H9 (cell line): ENCODE results near the gene ATG7. TPM values are rescaled to one million over a fixed set of nuclear protein-coding genes. Genes with fewer than 3 reads are reported as not detected.

Source experiments
- DNase-seq: peaks from one replicate; pipeline ENCODE4 v3.0.0-alpha.2; 2017
- H2AFZ ChIP-seq: one replicate; pipeline ENCODE4 v1.6.1; 2013; ENCODE audit warnings: mild to moderate bottlenecking, low read length, control low read depth, moderate library complexity
- H2AK5ac ChIP-seq: 2 replicates; pipeline ENCODE4 v1.6.1; 2013; ENCODE audit warnings: low read length, control low read depth, mixed read lengths; ENCODE audit not compliant: insufficient read length
- H2BK120ac ChIP-seq: one replicate; pipeline ENCODE4 v1.6.1; 2013; ENCODE audit warnings: low read depth, mild to moderate bottlenecking, low read length, control low read depth, inconsistent platforms; ENCODE audit not compliant: poor library complexity, severe bottlenecking
- H2BK12ac ChIP-seq: 2 replicates; pipeline ENCODE4 v1.6.1; 2013; ENCODE audit warnings: low read length, control low read depth, mixed read lengths, low read depth; ENCODE audit not compliant: insufficient read length
- H2BK15ac ChIP-seq: 2 replicates; pipeline ENCODE4 v1.6.1; 2013; ENCODE audit warnings: low read depth, low read length, control low read depth
- H2BK20ac ChIP-seq: one replicate; pipeline ENCODE4 v1.6.1; 2013; ENCODE audit warnings: low read depth, mild to moderate bottlenecking, low read length, control low read depth, inconsistent platforms; ENCODE audit not compliant: poor library complexity, severe bottlenecking
- H2BK5ac ChIP-seq: 2 replicates; pipeline ENCODE4 v1.6.1; 2013; ENCODE audit warnings: low read length, control low read depth, mixed read lengths; ENCODE audit not compliant: insufficient read length
- H3K14ac ChIP-seq: 2 replicates; pipeline ENCODE4 v1.6.1; 2013; ENCODE audit warnings: low read length, control low read depth; ENCODE audit not compliant: insufficient read depth
- H3K18ac ChIP-seq: 2 replicates; pipeline ENCODE4 v1.6.1; 2013; ENCODE audit warnings: low read depth, mild to moderate bottlenecking, mixed read lengths, low read length, control low read depth; ENCODE audit not compliant: insufficient read length
- H3K23ac ChIP-seq: 2 replicates; pipeline ENCODE4 v1.6.1; 2013; ENCODE audit warnings: low read length, control low read depth, mixed read lengths, low read depth; ENCODE audit not compliant: insufficient read length
- H3K23me2 ChIP-seq: 2 replicates; pipeline ENCODE4 v1.6.1; 2013; ENCODE audit warnings: low read depth, mild to moderate bottlenecking, mixed read lengths, low read length, control low read depth; ENCODE audit not compliant: insufficient read length, poor library complexity, severe bottlenecking
- H3K27ac ChIP-seq: 2 replicates; pipeline ENCODE4 v1.5.1; 2013; ENCODE audit warnings: low read length, control low read depth, mixed read lengths, low read depth; ENCODE audit not compliant: insufficient read length
- H3K27me3 ChIP-seq: 2 replicates; pipeline ENCODE4 v1.6.1; 2013; ENCODE audit warnings: low read length, control low read depth, inconsistent platforms; ENCODE audit not compliant: insufficient read depth
- H3K4ac ChIP-seq: 2 replicates; pipeline ENCODE4 v1.6.1; 2013; ENCODE audit warnings: low read depth, mild to moderate bottlenecking, control low read depth, inconsistent platforms, low read length, moderate library complexity
- H3K4me1 ChIP-seq: 2 replicates; pipeline ENCODE4 v1.6.1; 2013; ENCODE audit warnings: low read length, control low read depth, inconsistent platforms; ENCODE audit not compliant: insufficient read depth
- H3K4me2 ChIP-seq: 2 replicates; pipeline ENCODE4 v1.6.1; 2013; ENCODE audit warnings: low read length, control low read depth, mixed read lengths; ENCODE audit not compliant: insufficient read length, insufficient read depth
- H3K56ac ChIP-seq: 2 replicates; pipeline ENCODE4 v1.6.1; 2013; ENCODE audit warnings: low read depth, mild to moderate bottlenecking, mixed read lengths, low read length, control low read depth; ENCODE audit not compliant: insufficient read length
- H3K79me1 ChIP-seq: 2 replicates; pipeline ENCODE4 v1.6.1; 2013; ENCODE audit warnings: low read depth, mild to moderate bottlenecking, moderate library complexity, low read length, control low read depth, inconsistent platforms; ENCODE audit not compliant: insufficient read depth, poor library complexity, severe bottlenecking
- H3K79me2 ChIP-seq: 2 replicates; pipeline ENCODE4 v1.6.1; 2013; ENCODE audit warnings: low read length, control low read depth, inconsistent platforms; ENCODE audit not compliant: insufficient read depth
- H3K9ac ChIP-seq: 2 replicates; pipeline ENCODE4 v1.6.1; 2013; ENCODE audit warnings: low read length, control low read depth, mixed read lengths; ENCODE audit not compliant: insufficient read length; ENCODE audit errors: extremely low read depth
- H3K9me3 ChIP-seq: one replicate; pipeline ENCODE4 v1.6.1; 2013; ENCODE audit warnings: low read depth, low read length, inconsistent platforms; ENCODE audit not compliant: control insufficient read depth
- H3T11ph ChIP-seq: one replicate; pipeline ENCODE4 v1.6.1; 2013; ENCODE audit warnings: mild to moderate bottlenecking, low read length, control low read depth, inconsistent platforms
- H4K20me1 ChIP-seq: one replicate; pipeline ENCODE4 v1.6.1; 2013; ENCODE audit not compliant: control insufficient read depth, insufficient read length, insufficient read depth
- H4K5ac ChIP-seq: 2 replicates; pipeline ENCODE4 v1.6.1; 2013; ENCODE audit warnings: low read depth, mild to moderate bottlenecking, mixed read lengths, low read length, control low read depth; ENCODE audit not compliant: insufficient read length
- H4K8ac ChIP-seq: replicated peaks from 2 replicates; pipeline ENCODE4 v1.6.1; 2013; ENCODE audit warnings: low read length, control low read depth, mixed read lengths, low read depth; ENCODE audit not compliant: insufficient read length
- H4K91ac ChIP-seq: 2 replicates; pipeline ENCODE4 v1.6.1; 2013; ENCODE audit warnings: low read depth, mild to moderate bottlenecking, moderate library complexity, mixed read lengths, low read length, control low read depth; ENCODE audit not compliant: insufficient read length
- H3K27ac Mint-ChIP-seq, 3 experiments: 2 replicates in 2 of 3; 3 replicates in 1 of 3; pipeline ENCODE4 v1.8.0; 2020 to 2021; ENCODE audit warnings: mixed read lengths in 3 of 3, mild to moderate bottlenecking in 1 of 3, moderate library complexity in 1 of 3
- H3K27me3 Mint-ChIP-seq: 2 replicates; pipeline ENCODE4 v1.8.0; 2021; ENCODE audit warnings: low read depth, mild to moderate bottlenecking, moderate library complexity, mixed read lengths
- H3K36me3 Mint-ChIP-seq, 3 experiments: 2 replicates in 2 of 3; 3 replicates in 1 of 3; pipeline ENCODE4 v1.8.0; 2020 to 2021; ENCODE audit warnings: low read depth in 3 of 3, mixed read lengths in 3 of 3; ENCODE audit not compliant: insufficient read depth in 1 of 3
- H3K4me1 Mint-ChIP-seq, 2 experiments: 2 replicates each; pipeline ENCODE4 v1.8.0; 2020; ENCODE audit warnings: mixed read lengths in 2 of 2
- H3K4me3 Mint-ChIP-seq, 2 experiments: 2 replicates in 1 of 2; 3 replicates in 1 of 2; pipeline ENCODE4 v1.8.0; 2020 to 2021; ENCODE audit warnings: mild to moderate bottlenecking in 2 of 2, mixed read lengths in 2 of 2, moderate library complexity in 1 of 2
- H3K9me3 Mint-ChIP-seq, 2 experiments: 2 replicates in 1 of 2; 3 replicates in 1 of 2; pipeline ENCODE4 v1.8.0; 2020; ENCODE audit warnings: mild to moderate bottlenecking in 2 of 2, mixed read lengths in 2 of 2, moderate library complexity in 1 of 2
- CTCF ChIP-seq: fragments of 200-600 bp; sonication (generic); conservative IDR thresholded peaks from 3 replicates; pipeline ENCODE4 v1.8.0; 2021; ENCODE audit warnings: antibody characterized with exemption, mild to moderate bottlenecking
- WGBS: extraction: QIAGEN DNeasy Blood & Tissue Kit; methylation state at CpG from one replicate; pipeline ENCODE4 v1.1.7; 2013; ENCODE audit warnings: missing lambda C conversion rate, low lambda C conversion rate, mixed read lengths; ENCODE audit not compliant: insufficient read length; ENCODE audit errors: extremely low coverage; 5-methylcytosine and 5-hydroxymethylcytosine counted together
- total RNA-seq: library from RNA; stranded (reverse); gene quantifications from 2 replicates; pipeline ENCODE4 v1.2.1, GENCODE V29; 2021

Gene ATG7
- total RNA-seq, 1 experiment from 2014 or later = 17.9 TPM

- Mint-ChIP-seq H3K4me1 (peaks cover 16% of the 10 kb centered on the region in 2 experiments), H3K27me3 (no peaks in the 10 kb centered on the region), H3K36me3 (peaks cover 7 to 11% (median 8%) of the 10 kb centered on the region in 3 experiments; a peak in 6 of 7 replicates), H3K4me3 (no peak overlapping the region), H3K9me3 (peaks cover 8 to 10% of the 10 kb centered on the region in 2 experiments), H3K27ac (peak overlapping the region in 1 of 3 experiments; percentile 29; a peak in 1 of 7 replicates)
- Histone ChIP-seq H3K9me3 (no peaks in the 10 kb centered on the region), H3T11ph (no peak overlapping the region), H3K18ac (no peak overlapping the region), H3K4me1 (peaks cover 4% of the 10 kb centered on the region; the same call in 1 of the 2 replicates), H3K23me2 (no peaks in the 10 kb centered on the region), H3K14ac (no peak overlapping the region), H3K4me2 (no peak overlapping the region), H4K91ac (no peak overlapping the region), H3K79me2 (no peaks in the 10 kb centered on the region), H3K4ac (no peak overlapping the region), H3K27ac (no peak overlapping the region), H2BK15ac (no peak overlapping the region), H3K79me1 (no peaks in the 10 kb centered on the region), H4K5ac (no peak overlapping the region), H2BK20ac (no peak overlapping the region), H2BK12ac (no peak overlapping the region), H2BK5ac (no peak overlapping the region), H4K8ac (no peak overlapping the region), H2AFZ (no peak overlapping the region), H4K20me1 (no peaks in the 10 kb centered on the region), H2BK120ac (no peak overlapping the region), H2AK5ac (no peak overlapping the region), H3K9ac (no peak overlapping the region), H3K27me3 (no peaks in the 10 kb centered on the region), H3K23ac (no peak overlapping the region), H3K56ac (no peak overlapping the region)
- no CpG with 5 or more reads among the region's 2 CpGs for WGBS
- no peak for TF ChIP-seq CTCF
- no peak for DNase-seq
Measured at GRCh38 chr3:11498177-11498576, 226.0 kb downstream of the ATG7 start.
